ENCODE measurements around the gene KAZN.

Gene KAZN

GRCh38 chr1:14590411-14591180 lies 7.9 kb upstream of the KAZN start:
- DNase-seq: no peak

GRCh38 chr1:14591600-14591999 lies 6.9 kb upstream of the KAZN start:
- DNase-seq: no peak

GRCh38 chr1:14592004-14592631 lies 6.4 kb upstream of the KAZN start:
- DNase-seq: no peak

- DNase-seq: no peak
Measured at GRCh38 chr1:14593302-14593701, 5.2 kb upstream of the KAZN start.

- DNase-seq: no peak
Measured at GRCh38 chr1:14594045-14594444, 4.4 kb upstream of the KAZN start.

- DNase-seq: no peak
Measured at GRCh38 chr1:14596591-14596990, 1.9 kb upstream of the KAZN start.

GRCh38 chr1:14597343-14598006 lies 1.0 kb upstream of the KAZN start:
- peak; percentile 55 for DNase-seq

- DNase-seq: no peak
Measured at GRCh38 chr1:14598007-14598497, 433 bp upstream of the KAZN start.

- DNase-seq: peak; percentile 26
Measured at GRCh38 chr1:14599183-14599791, 802 bp downstream of the KAZN start.

GRCh38 chr1:14599800-14600199 lies 1.3 kb downstream of the KAZN start:
- DNase-seq: no peak

GRCh38 chr1:14600405-14601112 lies 2.1 kb downstream of the KAZN start:
- no peak for DNase-seq

- peak; percentile 56 for DNase-seq
Measured at GRCh38 chr1:14602136-14602535, 3.7 kb downstream of the KAZN start.

- DNase-seq: no peak
Measured at GRCh38 chr1:14603645-14604044, 5.2 kb downstream of the KAZN start.

GRCh38 chr1:14604414-14604813 lies 5.9 kb downstream of the KAZN start:
- DNase-seq: no peak

- no peak for DNase-seq
Measured at GRCh38 chr1:14605945-14606344, 7.5 kb downstream of the KAZN start.

- DNase-seq: no peak
Measured at GRCh38 chr1:14606632-14607031, 8.1 kb downstream of the KAZN start.

- DNase-seq: no peak
Measured at GRCh38 chr1:14607295-14607694, 8.8 kb downstream of the KAZN start.

- DNase-seq: no peak
Measured at GRCh38 chr1:14608308-14608707, 9.8 kb downstream of the KAZN start.

GRCh38 chr1:14610761-14611160 lies 12.3 kb downstream of the KAZN start:
- DNase-seq: no peak

GRCh38 chr1:14611792-14612191 lies 13.3 kb downstream of the KAZN start:
- DNase-seq: no peak

- no peak for DNase-seq
Measured at GRCh38 chr1:14612256-14612655, 13.8 kb downstream of the KAZN start.

GRCh38 chr1:14613926-14614325 lies 15.4 kb downstream of the KAZN start:
- DNase-seq: no peak

- no peak for DNase-seq
Measured at GRCh38 chr1:14614341-14614740, 15.9 kb downstream of the KAZN start.

Measured in femur (tissue), 1 donor.